Erythroblast (primary cell): Measurements from ENCODE around the gene POLA2.

Source experiments
- GATA1 ChIP-seq: IDR thresholded peaks from 2 replicates; pipeline ENCODE4 v1.6.1; 2011; ENCODE audit warnings: low read depth, mild to moderate bottlenecking, control low read depth, low read length, moderate library complexity
- POLR2A ChIP-seq: IDR thresholded peaks from 2 replicates; pipeline ENCODE4 v1.6.1; 2011; ENCODE audit warnings: mild to moderate bottlenecking, low read length

DNA sequence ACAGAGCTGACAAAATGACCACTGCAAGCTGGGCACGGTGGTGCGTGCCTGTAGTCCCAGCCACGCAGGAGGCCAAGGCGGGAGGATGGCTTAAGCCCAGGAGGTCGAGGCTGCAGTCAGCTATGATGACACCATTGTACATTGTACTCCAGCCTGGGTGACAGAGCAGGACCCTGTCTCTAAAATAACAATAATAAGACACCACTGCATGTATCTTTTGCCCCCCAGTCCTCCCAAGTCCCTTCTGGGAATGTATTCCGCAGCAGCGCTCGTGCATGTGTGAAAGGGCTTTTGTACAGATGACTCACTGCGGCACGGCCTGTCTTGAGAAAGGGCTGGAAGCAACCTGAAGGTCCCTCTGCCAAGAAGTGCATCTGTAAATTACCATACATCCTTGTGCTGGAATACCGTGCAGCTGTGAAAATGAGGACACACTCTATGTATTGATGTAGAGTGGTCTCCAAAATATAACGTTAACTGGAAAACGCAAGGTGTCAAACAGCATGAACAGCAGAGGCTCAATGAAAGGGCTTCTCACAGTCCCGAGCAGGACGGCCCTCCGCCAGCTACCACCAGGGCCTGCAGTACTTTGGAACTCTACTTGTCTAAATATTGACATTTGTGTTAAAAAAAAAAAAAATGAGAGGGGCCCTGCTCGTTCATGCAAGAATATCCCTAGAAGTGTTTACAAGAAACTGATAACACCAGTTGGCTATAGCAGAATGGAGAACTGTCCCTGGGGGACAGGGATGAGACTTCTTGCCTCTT, 43.9 kb downstream of the POLA2 start:
- TF ChIP-seq POLR2A (no peak), GATA1 (no peak)
